ENCODE data around the gene ANKUB1. TPM values are rescaled to one million over a fixed set of nuclear protein-coding genes. Genes with fewer than 3 reads are reported as not detected.
"Not testable (repeated sequence)": the region's sequence is repeated elsewhere in the genome, so short reads cannot be mapped to it uniquely, and the experiment has no call there.

Gene ANKUB1
- under 1 TPM in 4 of 12 donors, not detected in 8; 0.16 to 0.61 (median 0.35) TPM for polyA plus RNA-seq (ENCODE audit: insufficient read length in 12 of 12)
- long read RNA-seq, donor 1, partial matches to known transcripts: 58 of 69 reads
- long read RNA-seq, donor 1, other reads (novel, unspliced or antisense): 11 of 69 reads
- long read RNA-seq, donor 2, partial matches to known transcripts: 0 of 19 reads
- long read RNA-seq, donor 2, other reads (novel, unspliced or antisense): 19 of 19 reads
- long read RNA-seq, donor 3: 0 reads
- long read RNA-seq, donor 4: 0 reads
- long read RNA-seq, donor 5, partial matches to known transcripts: 0 of 13 reads
- long read RNA-seq, donor 5, other reads (novel, unspliced or antisense): 13 of 13 reads
- long read RNA-seq, donor 6: 0 reads
- long read RNA-seq, donor 7: 0 reads
- long read RNA-seq, donor 8, partial matches to known transcripts: 0 of 14 reads
- long read RNA-seq, donor 8, other reads (novel, unspliced or antisense): 14 of 14 reads
- long read RNA-seq, donor 9: 0 reads
- long read RNA-seq, donor 10: 0 reads
- long read RNA-seq, donor 11: 0 reads

GRCh38 chr3:149792452-149793270 lies at the start of gene ANKUB1:
TSS of gene ANKUB1 (minus strand) at chr3:149792554. CDS start at chr3:149792366, 188 bp downstream.
- no peak for DNase-seq

GRCh38 chr3:149839896-149840295 lies 47.5 kb upstream of the ANKUB1 start:
- DNase-seq: no peak

GRCh38 chr3:149839469-149839868 lies 47.1 kb upstream of the ANKUB1 start:
- not testable (repeated sequence) for DNase-seq

GRCh38 chr3:149838491-149838890 lies 46.1 kb upstream of the ANKUB1 start:
- DNase-seq: not testable (repeated sequence)

GRCh38 chr3:149833241-149833640 lies 40.9 kb upstream of the ANKUB1 start:
- DNase-seq: no peak

GRCh38 chr3:149832086-149832485 lies 39.7 kb upstream of the ANKUB1 start:
- no peak for DNase-seq

- DNase-seq: no peak
These were observed 39.0 kb upstream of the ANKUB1 start for GRCh38 chr3:149831321-149831720.

GRCh38 chr3:149830902-149831301 lies 38.5 kb upstream of the ANKUB1 start:
- DNase-seq: no peak

GRCh38 chr3:149829631-149830030 lies 37.3 kb upstream of the ANKUB1 start:
- DNase-seq: not testable (repeated sequence)

GRCh38 chr3:149828390-149828789 lies 36.0 kb upstream of the ANKUB1 start:
- DNase-seq: no peak

GRCh38 chr3:149826636-149827035 lies 34.3 kb upstream of the ANKUB1 start:
- no peak for DNase-seq

GRCh38 chr3:149820183-149820582 lies 27.8 kb upstream of the ANKUB1 start:
- no peak for DNase-seq

GRCh38 chr3:149819432-149819831 lies 27.1 kb upstream of the ANKUB1 start:
- DNase-seq: no peak

GRCh38 chr3:149816986-149817385 lies 24.6 kb upstream of the ANKUB1 start:
- DNase-seq: peak; percentile 4

GRCh38 chr3:149816311-149816710 lies 24.0 kb upstream of the ANKUB1 start:
- DNase-seq: no peak

GRCh38 chr3:149815728-149816127 lies 23.4 kb upstream of the ANKUB1 start:
- DNase-seq: no peak

GRCh38 chr3:149815321-149815720 lies 23.0 kb upstream of the ANKUB1 start:
- DNase-seq: no peak

GRCh38 chr3:149813367-149814281 lies 21.3 kb upstream of the ANKUB1 start:
- DNase-seq: peak; percentile 32

- peak; percentile 98 for DNase-seq
These were observed 20.4 kb upstream of the ANKUB1 start, which contains the start of gene RNF13 for GRCh38 chr3:149812606-149813366. TSS of gene RNF13 (plus strand) at chr3:149813215. CDS start at chr3:149846027, 32,812 bp downstream.

- DNase-seq: no peak
These were observed 19.8 kb upstream of the ANKUB1 start for GRCh38 chr3:149812165-149812605.
